ENCODE data around the gene LENEP. TPM values are rescaled to one million over a fixed set of nuclear protein-coding genes. Genes with fewer than 3 reads are reported as not detected.

LENEP gene
- total RNA-seq, 3 donors from 2014 or later = 0.40 to 0.50 TPM; not detected in 1

GRCh38 chr1:155004352-155005075, 11.1 kb downstream of the LENEP start:
- no peak for ATAC-seq
- Mint-ChIP-seq H3K27me3 (ENCODE audit: low read depth) (no peaks in the 10 kb centered on the region), H3K4me1 (ENCODE audit: low read depth) (peaks cover 47% of the 10 kb centered on the region), H3K4me3 (peak overlapping the region; percentile 91), H3K36me3 (ENCODE audit: insufficient read depth) (peaks cover 1% of the 10 kb centered on the region), H3K9me3 (no peaks in the 10 kb centered on the region)
- no peak for DNase-seq

DNA sequence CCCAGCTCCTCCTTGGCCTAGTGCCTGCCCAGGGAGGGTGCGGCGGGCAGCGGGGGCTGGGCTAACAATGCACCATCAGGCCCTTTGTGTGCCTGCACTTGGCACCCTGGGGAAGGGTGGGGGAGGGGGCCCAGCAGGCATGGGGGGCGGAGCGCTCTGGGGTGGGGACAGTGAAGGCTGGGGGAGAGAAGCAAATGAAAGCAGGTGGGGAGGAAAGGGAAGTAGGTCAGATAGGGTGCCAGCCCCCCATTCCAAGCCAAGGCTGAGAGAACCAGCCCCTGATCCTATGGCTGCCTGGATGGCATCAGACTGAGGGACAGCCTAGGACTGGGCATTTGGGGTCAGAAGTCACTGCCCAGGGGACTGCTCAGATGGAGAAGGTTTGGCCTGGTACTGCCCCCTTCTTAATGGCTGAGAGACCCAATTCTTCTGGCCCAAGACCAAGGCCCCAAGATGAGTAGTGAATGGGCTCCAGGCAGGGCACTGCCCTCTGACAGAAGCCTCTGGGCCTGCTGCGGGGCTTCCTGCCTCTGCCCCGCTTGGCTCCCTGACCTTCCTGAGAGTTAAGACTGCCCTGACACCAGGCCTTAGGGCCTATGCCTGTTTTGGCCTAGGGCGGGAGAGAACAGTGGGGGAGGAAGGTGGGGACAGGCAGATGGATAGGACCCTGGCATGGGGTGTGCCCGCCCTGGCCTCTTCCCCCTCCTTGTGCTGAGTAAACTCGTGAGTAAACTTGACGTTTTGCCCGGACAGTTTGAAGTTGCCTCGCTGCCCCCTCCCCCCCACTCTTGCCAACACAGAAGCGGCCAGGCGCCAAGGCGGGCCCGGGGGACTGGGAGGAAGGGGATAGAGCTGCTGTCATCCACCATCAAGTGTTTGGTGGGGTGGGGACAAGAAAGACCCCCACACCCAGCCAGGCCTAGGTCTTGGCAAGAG, 12.0 kb downstream of the LENEP start:
- ATAC-seq (no peak), DNase-seq (no peak)
- peaks cover 1% of the 10 kb centered on the region for H3K36me3 Mint-ChIP-seq (ENCODE audit: insufficient read depth)
- H3K9me3 Mint-ChIP-seq = no peaks in the 10 kb centered on the region
- peaks cover 49% of the 10 kb centered on the region for H3K4me1 Mint-ChIP-seq (ENCODE audit: low read depth)
- H3K27me3 Mint-ChIP-seq (ENCODE audit: low read depth) = no peaks in the 10 kb centered on the region
- peak overlapping the region; percentile 26 for H3K4me3 Mint-ChIP-seq

- H3K9me3 Mint-ChIP-seq = no peaks in the 10 kb centered on the region
- peak overlapping the region; percentile 51 for H3K4me3 Mint-ChIP-seq
- H3K4me1 Mint-ChIP-seq (ENCODE audit: low read depth) = peaks cover 58% of the 10 kb centered on the region
- no peaks in the 10 kb centered on the region for H3K27me3 Mint-ChIP-seq (ENCODE audit: low read depth)
- ATAC-seq (peak; percentile 44 to 45), DNase-seq (no peak)
- peaks cover 1% of the 10 kb centered on the region for H3K36me3 Mint-ChIP-seq (ENCODE audit: insufficient read depth)
Measured at GRCh38 chr1:155006601-155007101, 13.3 kb downstream of the LENEP start.

- Mint-ChIP-seq H3K4me3 (no peak overlapping the region), H3K36me3 (ENCODE audit: insufficient read depth) (peaks cover 1% of the 10 kb centered on the region), H3K4me1 (ENCODE audit: low read depth) (peaks cover 64% of the 10 kb centered on the region), H3K27me3 (ENCODE audit: low read depth) (no peaks in the 10 kb centered on the region), H3K9me3 (no peaks in the 10 kb centered on the region)
- DNase-seq (no peak), ATAC-seq (no peak)
Measured at GRCh38 chr1:155007251-155007828, 14.0 kb downstream of the LENEP start.

DNA sequence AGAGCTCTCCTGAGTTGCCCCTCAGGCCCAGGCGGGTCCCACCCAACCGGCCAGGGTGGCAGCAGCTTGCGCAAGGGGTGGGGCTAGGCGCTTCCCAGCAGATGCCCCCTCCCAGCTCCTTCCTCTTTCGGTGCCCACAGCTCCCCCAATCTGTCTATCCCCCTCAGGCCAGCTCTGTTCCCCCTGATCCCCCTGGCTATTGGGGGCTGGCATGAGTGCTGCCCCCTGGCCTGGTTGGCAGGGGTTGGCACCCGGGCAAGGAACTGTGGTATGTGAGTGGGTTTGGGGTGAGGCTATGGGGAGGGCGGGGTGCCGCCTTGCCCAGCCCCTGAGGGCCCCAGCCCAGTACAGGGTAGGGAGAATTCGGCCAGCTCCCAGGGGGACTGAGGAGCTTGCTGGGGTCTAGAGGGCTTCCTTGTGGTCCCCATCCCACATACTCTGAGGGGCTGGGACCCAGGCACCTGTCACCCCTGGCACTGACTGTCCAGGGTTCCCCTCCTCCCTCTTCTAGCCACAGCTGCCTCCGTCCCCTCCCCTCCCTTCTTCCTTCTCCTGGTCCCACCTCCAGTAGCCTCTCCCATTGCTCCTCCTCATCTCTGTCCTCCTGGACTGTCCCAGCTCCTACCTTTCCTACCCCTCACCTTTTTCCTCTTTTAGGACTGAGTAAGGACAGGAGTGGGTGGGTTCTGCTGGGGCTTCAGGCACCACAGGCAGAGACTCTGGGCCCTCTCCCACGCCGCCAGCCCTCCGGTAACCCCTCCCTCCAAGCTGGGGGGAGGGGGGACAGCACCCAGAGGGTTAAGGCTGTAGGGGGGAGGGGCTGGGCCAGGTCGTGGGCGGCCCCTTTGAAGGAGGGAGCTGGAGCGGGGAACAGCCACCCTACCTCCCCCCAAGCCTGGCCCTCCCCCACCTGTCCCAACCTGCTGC, 14.9 kb downstream of the LENEP start:
- peak overlapping the region; percentile 86 for H3K4me3 Mint-ChIP-seq
- ATAC-seq (peak; percentile 12 to 19), DNase-seq (peak; percentile 51)
- H3K9me3 Mint-ChIP-seq = no peaks in the 10 kb centered on the region
- no peaks in the 10 kb centered on the region for H3K27me3 Mint-ChIP-seq (ENCODE audit: low read depth)
- peaks cover 1% of the 10 kb centered on the region for H3K36me3 Mint-ChIP-seq (ENCODE audit: insufficient read depth)
- peaks cover 73% of the 10 kb centered on the region for H3K4me1 Mint-ChIP-seq (ENCODE audit: low read depth)

DNA sequence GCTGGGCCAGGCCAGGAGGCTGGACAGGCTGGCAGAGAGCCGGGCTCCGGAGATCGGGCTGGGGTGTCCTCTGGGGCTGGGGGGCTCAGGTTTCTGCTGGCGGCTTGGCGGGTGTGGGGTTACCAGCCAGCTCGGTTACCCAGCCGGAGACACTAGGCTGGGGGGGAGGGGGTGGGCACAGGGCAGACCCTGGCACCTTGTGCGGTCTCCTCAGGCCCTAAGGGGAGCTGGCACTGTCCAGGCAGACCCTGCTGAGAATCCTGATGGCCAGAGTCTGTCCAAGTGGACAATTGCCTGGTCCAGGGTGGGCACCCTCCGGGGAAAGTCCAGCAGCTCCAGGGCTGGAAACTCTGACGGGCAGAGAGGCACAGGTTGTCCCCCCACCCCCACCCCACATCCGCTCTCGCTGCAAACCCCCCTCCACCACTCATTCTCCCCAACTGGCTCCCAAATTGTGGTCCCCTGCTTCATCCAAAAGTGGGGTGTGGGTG, 15.9 kb downstream of the LENEP start:
- Mint-ChIP-seq H3K9me3 (no peaks in the 10 kb centered on the region), H3K27me3 (ENCODE audit: low read depth) (no peaks in the 10 kb centered on the region), H3K4me1 (ENCODE audit: low read depth) (peaks cover 75% of the 10 kb centered on the region), H3K4me3 (peak overlapping the region; percentile 86), H3K36me3 (ENCODE audit: insufficient read depth) (peaks cover 1% of the 10 kb centered on the region)
- DNase-seq (no peak), ATAC-seq (no peak)

DNA sequence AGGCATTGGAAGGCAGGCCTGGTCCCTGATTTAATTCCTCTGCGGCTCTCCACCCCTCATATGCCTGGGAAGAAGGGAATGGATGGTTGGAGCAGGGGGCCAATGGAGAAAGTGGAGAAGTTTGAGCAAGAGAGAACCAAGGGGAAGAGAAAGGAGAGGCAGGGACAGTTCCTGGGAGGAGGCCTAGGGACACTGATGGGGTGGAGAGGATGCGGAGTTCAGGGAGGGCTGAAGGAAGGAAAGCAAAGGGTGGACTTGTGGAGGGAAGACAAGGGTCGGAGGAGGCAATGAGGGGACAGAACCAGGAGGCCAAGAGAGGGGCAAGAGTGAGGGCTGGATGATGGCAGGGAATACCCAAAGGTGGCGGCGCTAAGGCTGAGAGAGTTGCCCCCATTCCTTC, 16.4 kb downstream of the LENEP start:
- Mint-ChIP-seq H3K4me1 (ENCODE audit: low read depth) (peaks cover 75% of the 10 kb centered on the region), H3K27me3 (ENCODE audit: low read depth) (no peaks in the 10 kb centered on the region), H3K36me3 (ENCODE audit: insufficient read depth) (peaks cover 1% of the 10 kb centered on the region), H3K9me3 (no peaks in the 10 kb centered on the region), H3K4me3 (peak overlapping the region; percentile 86)
- no peak for DNase-seq
- ATAC-seq = no peak

GRCh38 chr1:155010211-155010918, 17.0 kb downstream of the LENEP start:
- Mint-ChIP-seq H3K27me3 (ENCODE audit: low read depth) (no peaks in the 10 kb centered on the region), H3K4me3 (peak overlapping the region; percentile 86), H3K36me3 (ENCODE audit: insufficient read depth) (peaks cover 1% of the 10 kb centered on the region), H3K4me1 (ENCODE audit: low read depth) (peaks cover 75% of the 10 kb centered on the region), H3K9me3 (no peaks in the 10 kb centered on the region)
- no peak for DNase-seq
- ATAC-seq = no peak

- Mint-ChIP-seq H3K9me3 (no peaks in the 10 kb centered on the region), H3K36me3 (ENCODE audit: insufficient read depth) (peaks cover 1% of the 10 kb centered on the region), H3K4me3 (peak overlapping the region; percentile 86), H3K27me3 (ENCODE audit: low read depth) (no peaks in the 10 kb centered on the region), H3K4me1 (ENCODE audit: low read depth) (peaks cover 75% of the 10 kb centered on the region)
- ATAC-seq (no peak), DNase-seq (no peak)
Measured at GRCh38 chr1:155011004-155011416, 17.6 kb downstream of the LENEP start.

DNA sequence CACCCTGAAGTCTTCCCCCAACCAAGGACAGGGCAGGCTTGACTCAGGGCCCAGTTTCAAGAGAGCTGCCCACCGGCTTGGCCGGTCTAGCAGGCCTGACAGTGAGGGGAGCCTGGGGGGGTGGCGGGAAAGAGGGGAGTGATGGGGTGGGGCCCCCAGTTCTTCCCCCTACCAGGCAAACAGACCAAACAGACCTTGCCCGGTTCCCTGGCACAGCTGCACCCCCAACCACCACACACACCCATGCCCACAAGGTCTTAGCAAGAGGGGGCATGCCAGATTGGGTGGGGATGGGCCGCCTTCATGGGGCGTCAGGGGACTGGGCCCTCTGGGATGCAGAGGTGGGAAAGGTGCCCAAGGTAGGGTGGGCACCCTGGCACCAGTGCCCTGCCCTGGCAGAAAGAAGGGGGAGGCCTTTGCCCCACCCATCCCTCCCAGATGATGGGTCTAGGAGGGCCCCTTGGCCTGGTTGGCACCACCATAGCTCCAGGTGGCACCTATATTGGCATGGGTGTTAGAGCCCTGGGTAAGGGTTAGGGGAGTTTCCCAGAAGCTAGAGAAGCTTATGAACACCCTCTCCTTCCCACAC, 18.1 kb downstream of the LENEP start:
- Mint-ChIP-seq H3K4me3 (peak overlapping the region; percentile 86), H3K36me3 (ENCODE audit: insufficient read depth) (peaks cover 1% of the 10 kb centered on the region), H3K4me1 (ENCODE audit: low read depth) (peaks cover 75% of the 10 kb centered on the region), H3K27me3 (ENCODE audit: low read depth) (no peaks in the 10 kb centered on the region), H3K9me3 (no peaks in the 10 kb centered on the region)
- no peak for ATAC-seq
- DNase-seq = no peak

DNA sequence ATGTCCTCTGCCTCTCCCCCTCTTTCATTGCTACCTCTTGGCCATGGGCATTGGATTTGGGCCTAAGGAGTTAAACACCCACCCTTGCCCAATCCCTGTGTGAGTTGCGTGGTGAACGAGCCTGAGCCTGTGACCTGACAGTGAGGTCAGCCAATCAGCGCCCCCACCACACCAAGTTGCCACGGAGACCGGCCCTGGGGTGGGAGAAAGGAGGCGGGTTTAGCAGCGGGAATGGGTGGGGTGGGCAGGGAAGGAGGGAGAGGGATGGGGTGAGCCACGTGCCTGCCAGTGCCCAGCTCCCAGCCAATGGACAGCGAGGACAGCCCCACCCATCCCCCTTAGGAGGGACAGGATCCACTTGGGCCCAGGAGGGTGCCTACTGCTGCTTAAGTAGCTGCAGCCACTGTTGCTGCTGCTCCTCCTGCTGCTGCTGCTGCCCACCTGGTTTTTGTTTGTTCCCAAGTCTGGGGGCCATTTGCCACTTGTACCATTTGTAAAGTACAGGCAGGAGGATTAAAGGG, 18.7 kb downstream of the LENEP start:
- no peak for ATAC-seq

DNA sequence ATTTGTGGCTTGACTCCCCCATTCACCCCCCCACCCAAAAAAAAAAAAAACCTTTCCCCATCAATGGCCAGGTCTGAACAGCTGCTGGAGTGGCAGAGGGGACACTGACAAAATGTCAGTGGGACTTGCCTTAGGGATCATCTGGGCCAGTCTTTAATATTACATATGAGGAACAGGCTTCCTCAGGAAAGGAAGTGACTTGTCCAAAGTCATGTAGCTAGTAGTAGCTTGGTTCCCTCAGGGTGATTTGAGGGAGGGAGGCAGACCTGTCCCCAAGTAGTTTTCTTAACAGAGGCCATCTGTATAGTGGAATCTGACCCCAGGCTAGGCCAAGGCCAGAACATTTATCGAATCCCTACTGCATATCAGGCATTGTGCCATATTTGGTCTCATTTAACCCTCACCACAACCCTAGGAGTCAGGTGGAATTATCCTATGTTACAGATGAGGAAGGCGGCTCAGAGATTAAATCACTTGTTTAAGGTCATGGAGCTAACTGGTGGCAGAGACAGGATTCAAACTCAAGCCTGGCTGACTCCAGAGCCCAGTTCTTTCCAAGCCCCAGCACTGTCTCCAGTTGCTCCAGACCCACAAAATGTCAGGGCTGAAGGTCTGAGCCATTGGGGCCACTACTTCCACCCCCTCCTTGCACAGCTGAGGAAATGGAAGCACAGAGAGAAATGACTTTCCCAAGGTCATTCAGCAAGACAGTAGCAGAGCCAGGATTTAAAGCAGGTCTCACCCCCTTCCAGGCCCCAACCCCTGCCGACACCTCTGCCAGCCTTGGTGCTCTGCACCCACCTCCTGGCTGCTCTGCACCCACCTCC, 19.6 kb downstream of the LENEP start:
- Mint-ChIP-seq H3K36me3 (ENCODE audit: insufficient read depth) (no peaks in the 10 kb centered on the region), H3K9me3 (no peaks in the 10 kb centered on the region), H3K27me3 (ENCODE audit: low read depth) (no peaks in the 10 kb centered on the region), H3K4me3 (peak overlapping the region; percentile 51), H3K4me1 (ENCODE audit: low read depth) (peaks cover 79% of the 10 kb centered on the region)
- no peak for ATAC-seq
- no peak for DNase-seq

More for the DNA sequence above, 18.7 kb downstream of the LENEP start:
- Mint-ChIP-seq H3K36me3 (ENCODE audit: insufficient read depth) (no peaks in the 10 kb centered on the region), H3K9me3 (no peaks in the 10 kb centered on the region), H3K4me3 (peak overlapping the region; percentile 51), H3K27me3 (ENCODE audit: low read depth) (no peaks in the 10 kb centered on the region), H3K4me1 (ENCODE audit: low read depth) (peaks cover 75% of the 10 kb centered on the region)
- DNase-seq = no peak

Measured in activated T-cell treated with anti-CD3 and anti-CD28 coated beads, Interleukin-2, amount 50 U/mL, for 4 hours (primary cell).